Cortex of kidney (tissue), 1 donor: ENCODE results near the gene ANXA10.
"Not testable (repeated sequence)": the region's sequence is repeated elsewhere in the genome, so short reads cannot be mapped to it uniquely, and the experiment has no call there.

ENCODE experiments used
- DNase-seq: peaks from one replicate; lab custom pipeline; 2025; lab: John Stamatoyannopoulos, UW

Gene ANXA10

GRCh38 chr4:168119100-168119499 lies 26.8 kb downstream of the ANXA10 start:
- no peak for DNase-seq

GRCh38 chr4:168119890-168120289 lies 27.6 kb downstream of the ANXA10 start:
- DNase-seq, result no peak

- no peak for DNase-seq
Observed at GRCh38 chr4:168120811-168121210, 28.5 kb downstream of the ANXA10 start.

- no peak for DNase-seq
Observed at GRCh38 chr4:168124008-168124641, 31.8 kb downstream of the ANXA10 start.

GRCh38 chr4:168126952-168127351 lies 34.6 kb downstream of the ANXA10 start:
- no peak for DNase-seq

GRCh38 chr4:168128601-168129000 lies 36.3 kb downstream of the ANXA10 start:
- DNase-seq, result no peak

GRCh38 chr4:168129046-168129772 lies 36.9 kb downstream of the ANXA10 start:
- DNase-seq, result no peak

- no peak for DNase-seq
Observed at GRCh38 chr4:168129802-168130201, 37.5 kb downstream of the ANXA10 start.

- DNase-seq, result no peak
Observed at GRCh38 chr4:168131196-168131595, 38.9 kb downstream of the ANXA10 start.

- no peak for DNase-seq
Observed at GRCh38 chr4:168134651-168135050, 42.3 kb downstream of the ANXA10 start.

GRCh38 chr4:168135860-168136259 lies 43.5 kb downstream of the ANXA10 start:
- not testable (repeated sequence) for DNase-seq

- not testable (repeated sequence) for DNase-seq
Observed at GRCh38 chr4:168137695-168138094, 45.4 kb downstream of the ANXA10 start.

GRCh38 chr4:168138143-168138542 lies 45.8 kb downstream of the ANXA10 start:
- no peak for DNase-seq

GRCh38 chr4:168139336-168139735 lies 47.0 kb downstream of the ANXA10 start:
- DNase-seq, result no peak

- no peak for DNase-seq
Observed at GRCh38 chr4:168141733-168142132, 49.4 kb downstream of the ANXA10 start.

- no peak for DNase-seq
Observed at GRCh38 chr4:168143601-168144000, 51.3 kb downstream of the ANXA10 start.

GRCh38 chr4:168150420-168151050 lies 58.2 kb downstream of the ANXA10 start:
- DNase-seq, result no peak

GRCh38 chr4:168151327-168151726 lies 59.0 kb downstream of the ANXA10 start:
- DNase-seq, result no peak

- DNase-seq, result no peak
Observed at GRCh38 chr4:168152837-168153500, 60.6 kb downstream of the ANXA10 start.

GRCh38 chr4:168153596-168154440 lies 61.5 kb downstream of the ANXA10 start:
- DNase-seq, result no peak

- DNase-seq, result no peak
Observed at GRCh38 chr4:168154546-168155277, 62.4 kb downstream of the ANXA10 start.
